Measurements from ENCODE around the gene TAB2.

DNA sequence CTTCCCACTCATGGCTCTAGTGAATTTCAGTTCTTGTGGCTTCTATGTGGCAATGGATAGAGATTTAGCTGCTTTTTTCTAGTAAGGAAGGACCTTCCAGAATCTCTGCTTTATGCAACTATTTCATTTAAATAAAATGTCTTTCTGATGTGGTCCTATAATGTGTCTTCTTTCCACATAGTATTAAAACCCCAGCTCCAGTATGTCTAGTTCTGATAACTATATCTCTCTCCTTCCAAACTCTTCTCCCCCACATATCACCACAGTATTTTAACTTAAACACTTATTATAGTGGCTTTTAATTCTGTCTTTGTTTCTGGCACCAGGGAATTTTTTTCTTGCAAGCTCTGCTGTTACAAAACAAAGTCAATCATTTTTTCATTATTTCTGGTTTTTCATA lies 41.9 kb downstream of the TAB2 start:
- TF ChIP-seq, protein P1, sequence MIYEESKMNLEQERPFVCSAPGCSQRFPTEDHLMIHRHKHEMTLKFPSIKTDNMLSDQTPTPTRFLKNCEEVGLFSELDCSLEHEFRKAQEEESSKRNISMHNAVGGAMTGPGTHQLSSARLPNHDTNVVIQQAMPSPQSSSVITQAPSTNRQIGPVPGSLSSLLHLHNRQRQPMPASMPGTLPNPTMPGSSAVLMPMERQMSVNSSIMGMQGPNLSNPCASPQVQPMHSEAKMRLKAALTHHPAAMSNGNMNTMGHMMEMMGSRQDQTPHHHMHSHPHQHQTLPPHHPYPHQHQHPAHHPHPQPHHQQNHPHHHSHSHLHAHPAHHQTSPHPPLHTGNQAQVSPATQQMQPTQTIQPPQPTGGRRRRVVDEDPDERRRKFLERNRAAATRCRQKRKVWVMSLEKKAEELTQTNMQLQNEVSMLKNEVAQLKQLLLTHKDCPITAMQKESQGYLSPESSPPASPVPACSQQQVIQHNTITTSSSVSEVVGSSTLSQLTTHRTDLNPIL (CRISPR knock-in tag; IDR thresholded peaks at IDR 0.05; ENCODE audit: low read depth) = no peak
- no peak for TF ChIP-seq ISL1 (CRISPR knock-in tag; IDR thresholded peaks at IDR 0.05)
- no peak for TF ChIP-seq TSHZ2 (CRISPR knock-in tag; IDR thresholded peaks at IDR 0.05)

Measured in SK-N-SH treated with all-trans-retinoic acid at 6 μM for 48 hours (cell line).